ENCODE measurements around the gene RBM39.
"Not testable (repeated sequence)": the region's sequence is repeated elsewhere in the genome, so short reads cannot be mapped to it uniquely, and the experiment has no call there.

Gene RBM39

GRCh38 chr20:35741892-35742740 is at the start of gene RBM39:
Gene RBM39, minus strand, starts transcription at chr20:35742260. Its CDS starts 1,386 bp downstream, at chr20:35740874.
- peak; percentile 100 for DNase-seq

- no peak for DNase-seq
Measured at GRCh38 chr20:35791821-35792220, 49.8 kb upstream of the RBM39 start.

GRCh38 chr20:35791097-35791496 is 49.0 kb upstream of the RBM39 start:
- DNase-seq = no peak

- DNase-seq = no peak
Measured at GRCh38 chr20:35788796-35789195, 46.7 kb upstream of the RBM39 start.

GRCh38 chr20:35785541-35785940 is 43.5 kb upstream of the RBM39 start:
- not testable (repeated sequence) for DNase-seq

- DNase-seq = not testable (repeated sequence)
Measured at GRCh38 chr20:35783811-35784210, 41.8 kb upstream of the RBM39 start.

GRCh38 chr20:35776513-35777101 is 34.5 kb upstream of the RBM39 start:
- DNase-seq = no peak

GRCh38 chr20:35774391-35774790 is 32.3 kb upstream of the RBM39 start:
- DNase-seq = no peak

GRCh38 chr20:35773154-35773751 is 31.2 kb upstream of the RBM39 start:
- no peak for DNase-seq

GRCh38 chr20:35772563-35773058 is 30.6 kb upstream of the RBM39 start:
- no peak for DNase-seq

GRCh38 chr20:35771689-35772562 is 29.9 kb upstream of the RBM39 start, which contains the start of gene PHF20:
Gene PHF20, plus strand, starts transcription at chr20:35772015. Its CDS starts 29,508 bp downstream, at chr20:35801523.
- DNase-seq = peak; percentile 83

GRCh38 chr20:35771367-35771688 is 29.3 kb upstream of the RBM39 start:
- DNase-seq = no peak

- DNase-seq = peak; percentile 89
Measured at GRCh38 chr20:35768731-35769664, 26.9 kb upstream of the RBM39 start.

- no peak for DNase-seq
Measured at GRCh38 chr20:35767683-35768481, 25.8 kb upstream of the RBM39 start.

GRCh38 chr20:35766843-35767242 is 24.8 kb upstream of the RBM39 start:
- DNase-seq = no peak

GRCh38 chr20:35764936-35765335 is 22.9 kb upstream of the RBM39 start:
- DNase-seq = not testable (repeated sequence)

GRCh38 chr20:35762461-35762860 is 20.4 kb upstream of the RBM39 start:
- DNase-seq = no peak

GRCh38 chr20:35761548-35761947 is 19.5 kb upstream of the RBM39 start:
- DNase-seq = not testable (repeated sequence)

GRCh38 chr20:35757098-35757705 is 15.1 kb upstream of the RBM39 start:
- DNase-seq = no peak

GRCh38 chr20:35756404-35756803 is 14.3 kb upstream of the RBM39 start:
- no peak for DNase-seq

All from kidney glomerular epithelial cell (primary cell).